ENCODE results near the gene NFATC1.

NFATC1 gene

DNA sequence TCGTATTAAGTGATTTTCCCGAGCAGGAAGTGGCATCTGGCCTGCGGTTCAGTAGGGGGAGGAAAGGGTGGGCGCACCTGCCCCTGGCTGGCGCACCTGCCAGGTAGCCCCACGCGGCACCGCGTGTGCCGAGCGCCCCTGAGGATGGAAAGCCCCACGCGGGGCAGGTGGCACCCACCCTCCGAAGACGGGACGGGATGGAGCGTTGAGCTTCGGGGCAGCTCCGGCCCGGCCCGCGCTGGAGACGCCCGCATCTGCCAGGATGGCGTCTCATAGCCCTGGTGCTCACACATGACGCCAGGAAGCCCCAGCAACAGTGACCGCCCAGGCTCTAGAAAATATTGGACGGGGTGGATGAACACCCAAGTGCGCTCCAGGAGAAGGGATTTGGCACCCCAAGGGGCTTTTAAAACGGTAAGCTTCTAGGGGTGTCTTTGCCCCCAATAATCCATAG is 2.5 kb upstream of the NFATC1 start:
- Histone ChIP-seq H3K4me1 (ENCODE audit: control insufficient read depth in 1 of 2, insufficient read depth in 1 of 2, low read depth in 1 of 2, low read length in 1 of 2) (peaks cover 6 to 26% of the 10 kb centered on the region in 2 experiments), H3K27ac (no peak overlapping the region), H3K9me3 (no peaks in the 10 kb centered on the region), H3K36me3 (no peaks in the 10 kb centered on the region), H3K27me3 (peaks cover 100% of the 10 kb centered on the region), H3K4me3 (ENCODE audit: low read depth in 1 of 2, low read length in 1 of 2) (peak overlapping the region in 1 of 2 experiments; percentile 47)
- TF ChIP-seq, protein P1, sequence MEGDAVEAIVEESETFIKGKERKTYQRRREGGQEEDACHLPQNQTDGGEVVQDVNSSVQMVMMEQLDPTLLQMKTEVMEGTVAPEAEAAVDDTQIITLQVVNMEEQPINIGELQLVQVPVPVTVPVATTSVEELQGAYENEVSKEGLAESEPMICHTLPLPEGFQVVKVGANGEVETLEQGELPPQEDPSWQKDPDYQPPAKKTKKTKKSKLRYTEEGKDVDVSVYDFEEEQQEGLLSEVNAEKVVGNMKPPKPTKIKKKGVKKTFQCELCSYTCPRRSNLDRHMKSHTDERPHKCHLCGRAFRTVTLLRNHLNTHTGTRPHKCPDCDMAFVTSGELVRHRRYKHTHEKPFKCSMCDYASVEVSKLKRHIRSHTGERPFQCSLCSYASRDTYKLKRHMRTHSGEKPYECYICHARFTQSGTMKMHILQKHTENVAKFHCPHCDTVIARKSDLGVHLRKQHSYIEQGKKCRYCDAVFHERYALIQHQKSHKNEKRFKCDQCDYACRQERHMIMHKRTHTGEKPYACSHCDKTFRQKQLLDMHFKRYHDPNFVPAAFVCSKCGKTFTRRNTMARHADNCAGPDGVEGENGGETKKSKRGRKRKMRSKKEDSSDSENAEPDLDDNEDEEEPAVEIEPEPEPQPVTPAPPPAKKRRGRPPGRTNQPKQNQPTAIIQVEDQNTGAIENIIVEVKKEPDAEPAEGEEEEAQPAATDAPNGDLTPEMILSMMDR (IDR thresholded peaks at IDR 0.05) = no peak

DNA sequence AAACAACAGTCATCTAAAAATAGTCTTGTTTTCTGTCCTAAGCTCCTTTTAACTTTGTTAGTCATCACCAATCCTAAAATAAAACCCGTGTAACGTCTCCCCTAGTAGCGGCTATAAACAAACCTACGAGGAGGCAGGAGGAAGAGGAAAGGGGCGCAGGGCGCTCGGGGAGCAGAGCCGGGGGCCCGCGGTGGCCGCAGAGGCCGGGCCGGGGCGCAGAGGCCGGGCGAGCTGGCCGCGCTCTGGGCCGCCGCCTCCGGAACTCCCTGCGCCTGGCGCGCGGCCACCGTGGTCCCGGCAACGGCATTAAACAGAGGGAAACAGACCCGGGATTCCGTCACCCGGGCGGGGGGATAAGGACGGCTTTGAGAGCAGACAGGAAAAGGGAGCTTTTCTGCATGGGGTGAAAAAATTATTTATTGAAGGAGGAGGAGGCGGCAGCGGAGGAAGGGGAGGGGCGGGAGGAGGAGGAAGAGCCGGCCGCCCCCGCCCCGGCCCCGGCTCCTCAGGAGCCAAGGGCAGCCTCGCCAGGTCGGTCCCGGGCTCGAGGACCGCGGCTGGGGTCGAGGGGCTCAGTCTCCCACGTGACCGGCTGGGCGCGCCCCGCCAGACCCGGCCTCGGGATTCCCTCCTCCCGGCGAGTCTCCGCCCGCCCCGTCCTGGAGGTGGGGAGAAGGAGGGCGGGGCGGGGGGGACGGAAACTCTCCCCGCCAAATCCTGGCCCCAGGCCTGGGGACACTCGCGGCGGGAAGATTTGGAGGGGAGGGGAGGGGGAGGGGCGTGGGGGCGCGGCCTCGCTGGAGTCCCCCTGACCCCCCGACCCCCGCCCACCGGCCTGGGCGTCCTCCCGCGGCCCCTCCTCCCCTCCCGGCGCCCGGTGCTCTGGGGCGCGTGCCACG is 1.8 kb upstream of the NFATC1 start:
- no peak overlapping the region for H3K27ac ChIP-seq
- TF ChIP-seq, protein P1 (IDR thresholded peaks at IDR 0.05) = no peak
- H3K27me3 ChIP-seq = peaks cover 100% of the 10 kb centered on the region
- H3K4me3 ChIP-seq (ENCODE audit: low read depth in 1 of 2, low read length in 1 of 2) = peak overlapping the region; percentile 47 to 57
- peaks cover 6 to 26% of the 10 kb centered on the region in 2 experiments for H3K4me1 ChIP-seq (ENCODE audit: control insufficient read depth in 1 of 2, insufficient read depth in 1 of 2, low read depth in 1 of 2, low read length in 1 of 2)
- H3K36me3 ChIP-seq = no peaks in the 10 kb centered on the region
- no peaks in the 10 kb centered on the region for H3K9me3 ChIP-seq

DNA sequence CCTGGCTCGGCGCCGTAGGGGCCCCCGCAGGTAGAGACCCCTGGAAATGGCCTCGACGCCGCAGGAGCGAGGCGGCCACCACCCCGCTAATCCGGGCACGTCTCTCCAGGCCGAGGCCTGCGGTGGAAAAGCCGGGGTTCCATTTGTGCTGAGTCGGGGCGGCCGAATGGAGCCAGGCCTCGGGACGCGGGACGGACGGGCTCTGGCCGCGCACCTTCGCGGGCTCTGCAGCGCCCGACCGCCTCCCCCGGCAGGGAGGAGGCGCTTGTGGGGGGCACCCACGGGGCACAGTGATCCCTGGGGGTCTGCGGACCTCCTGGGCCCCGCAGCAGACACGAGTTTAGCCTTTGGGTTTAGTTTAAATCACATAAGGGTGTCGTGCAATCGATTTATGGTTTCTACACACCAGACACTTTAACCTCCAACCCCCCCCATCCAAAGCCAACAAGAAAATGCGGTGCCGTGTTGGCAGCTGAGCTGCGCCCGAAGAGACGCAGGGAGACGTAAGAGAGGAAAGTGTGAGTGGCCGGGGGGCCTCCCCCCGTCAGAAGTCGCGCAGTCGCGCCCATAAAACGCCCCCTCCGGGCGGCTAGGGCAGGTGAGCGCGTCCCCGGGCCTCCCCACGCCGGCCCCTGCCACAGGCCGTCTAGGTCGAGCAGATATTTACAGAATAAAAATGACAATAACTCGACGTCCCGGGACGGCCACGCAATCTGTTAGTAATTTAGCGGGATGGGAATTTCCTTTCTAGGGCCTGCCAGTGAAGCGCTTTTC is 1.0 kb upstream of the NFATC1 start:
- H3K27ac ChIP-seq = no peak overlapping the region

DNA sequence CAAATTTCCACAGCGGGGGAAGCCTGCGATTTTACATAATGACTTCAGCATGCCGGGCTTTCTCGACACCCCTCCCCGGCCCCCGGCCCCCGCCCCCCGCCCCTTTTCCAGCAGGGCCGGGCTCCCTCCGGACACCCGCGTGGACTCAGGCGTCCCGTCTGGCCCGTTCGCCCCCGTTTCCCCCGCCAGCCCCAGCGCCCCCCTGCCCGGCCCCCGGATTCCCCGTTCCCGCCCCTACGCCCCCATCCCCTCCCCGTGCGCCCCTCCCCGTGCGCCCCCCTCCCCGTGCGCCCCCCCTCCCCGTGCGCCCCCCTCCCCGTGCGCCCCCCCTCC is 456 bp upstream of the NFATC1 start:
- H3K9me3 ChIP-seq = no peaks in the 10 kb centered on the region
- H3K36me3 ChIP-seq = no peaks in the 10 kb centered on the region
- peaks cover 100% of the 10 kb centered on the region for H3K27me3 ChIP-seq
- H3K4me1 ChIP-seq (ENCODE audit: control insufficient read depth in 1 of 2, insufficient read depth in 1 of 2, low read depth in 1 of 2, low read length in 1 of 2) = peaks cover 11 to 35% of the 10 kb centered on the region in 2 experiments
- TF ChIP-seq, protein P1 (IDR thresholded peaks at IDR 0.05) = no peak
- H3K4me3 ChIP-seq (ENCODE audit: low read depth in 1 of 2, low read length in 1 of 2) = peak overlapping the region in 1 of 2 experiments; percentile 57
- no peak overlapping the region for H3K27ac ChIP-seq

More for the DNA sequence above, 1.0 kb upstream of the NFATC1 start:
- no peaks in the 10 kb centered on the region for H3K36me3 ChIP-seq
- peaks cover 11 to 33% of the 10 kb centered on the region in 2 experiments for H3K4me1 ChIP-seq (ENCODE audit: control insufficient read depth in 1 of 2, insufficient read depth in 1 of 2, low read depth in 1 of 2, low read length in 1 of 2)
- peak overlapping the region; percentile 12 to 57 for H3K4me3 ChIP-seq (ENCODE audit: low read depth in 1 of 2, low read length in 1 of 2)
- H3K9me3 ChIP-seq = no peaks in the 10 kb centered on the region
- TF ChIP-seq, protein P1 (IDR thresholded peaks at IDR 0.05) = no peak
- peaks cover 100% of the 10 kb centered on the region for H3K27me3 ChIP-seq

DNA sequence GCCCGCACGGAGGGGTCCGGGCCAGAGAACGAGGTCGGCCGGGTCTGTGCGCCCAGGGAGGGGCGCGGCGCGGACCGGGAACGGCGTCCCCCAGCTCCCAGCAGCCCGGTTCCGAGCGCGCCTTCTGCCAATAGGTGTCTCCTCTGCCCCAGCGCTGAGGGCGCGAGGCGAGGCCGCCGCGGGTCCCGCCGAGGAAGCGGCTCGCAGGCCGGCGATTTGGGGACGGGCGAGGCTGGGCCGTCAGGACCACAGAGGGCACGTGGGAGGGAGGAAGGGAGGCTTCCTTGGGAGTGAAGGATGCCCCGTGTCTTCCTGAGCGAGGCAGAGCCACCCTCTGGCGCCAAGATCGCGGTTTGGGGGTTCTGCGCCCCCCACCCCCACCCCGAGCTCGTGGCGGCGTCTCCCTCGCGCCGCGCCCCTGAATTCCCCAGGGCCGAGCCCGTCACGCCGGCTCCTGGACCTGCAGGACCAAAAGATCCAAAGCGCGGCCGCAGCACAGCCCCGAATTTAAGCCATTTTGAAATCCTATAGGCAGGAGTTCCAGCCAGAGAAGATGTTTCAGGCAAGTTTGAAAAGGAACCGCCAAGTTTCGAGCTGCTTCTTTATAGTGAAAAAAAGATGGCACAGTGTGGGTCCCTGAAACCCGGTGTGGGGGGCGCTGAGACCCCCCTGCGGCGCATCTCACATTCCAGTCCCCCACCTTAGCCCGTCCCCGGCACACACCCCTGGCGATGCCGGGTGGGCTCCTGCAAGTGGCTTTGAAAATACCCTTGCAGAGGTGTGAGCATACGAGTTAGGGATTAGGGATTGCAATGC is 909 bp downstream of the NFATC1 start:
- H3K9me3 ChIP-seq = no peaks in the 10 kb centered on the region
- no peak overlapping the region for H3K4me3 ChIP-seq (ENCODE audit: low read depth in 1 of 2, low read length in 1 of 2)
- H3K27ac ChIP-seq = no peak overlapping the region
- peaks cover 99% of the 10 kb centered on the region for H3K27me3 ChIP-seq
- no peaks in the 10 kb centered on the region for H3K36me3 ChIP-seq
- TF ChIP-seq, protein P1 (IDR thresholded peaks at IDR 0.05) = no peak
- H3K4me1 ChIP-seq (ENCODE audit: control insufficient read depth in 1 of 2, insufficient read depth in 1 of 2, low read depth in 1 of 2, low read length in 1 of 2) = peaks cover 11 to 42% of the 10 kb centered on the region in 2 experiments
